Breast epithelium (tissue), 3 donors: ENCODE results near the gene AKAP8L.

ENCODE experiments used
- POLR2AphosphoS5 ChIP-seq, 3 donors: sonication (generic); formaldehyde crosslinking; IDR thresholded peaks; one replicate each; pipeline ENCODE4 v1.6.1; 2017; ENCODE audit warnings: antibody characterized with exemption in 3 of 3
- TF ChIP-seq, protein P1 (sequence below), 3 donors: fragments of 450-650 bp; IDR thresholded peaks; one replicate each; pipeline ENCODE4 v1.5.1; 2016 to 2017; ENCODE audit warnings: antibody characterized with exemption in 3 of 3, mild to moderate bottlenecking in 3 of 3, moderate library complexity in 3 of 3

DNA sequence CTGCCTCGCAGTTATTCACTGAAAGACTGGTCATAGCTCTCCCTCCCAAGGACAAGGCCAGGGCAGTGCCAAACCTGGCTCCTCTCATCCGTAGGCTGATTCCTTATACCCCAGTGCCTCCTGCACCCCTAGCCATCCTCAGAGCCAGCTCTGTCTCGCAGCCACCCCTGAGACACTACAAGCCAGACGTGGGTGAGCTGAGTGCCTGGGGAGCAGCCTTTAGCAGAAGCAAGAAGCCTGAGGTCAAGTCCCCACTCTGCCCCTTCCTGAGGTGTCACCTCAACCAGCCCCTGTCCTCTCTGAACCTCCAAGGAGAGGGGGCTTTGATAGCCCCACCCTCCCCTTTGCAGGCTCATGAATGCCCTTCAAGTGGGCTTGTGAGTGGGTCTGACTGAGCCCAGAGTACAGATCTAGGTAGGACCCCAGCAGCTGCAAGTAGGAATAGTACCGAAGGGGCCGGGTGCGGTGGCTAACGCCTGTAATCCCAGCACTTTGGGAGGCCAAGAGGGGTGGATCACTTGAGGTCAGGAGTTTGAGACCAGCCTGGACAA is 14.8 kb upstream of the AKAP8L start:
- TF ChIP-seq, protein P1, sequence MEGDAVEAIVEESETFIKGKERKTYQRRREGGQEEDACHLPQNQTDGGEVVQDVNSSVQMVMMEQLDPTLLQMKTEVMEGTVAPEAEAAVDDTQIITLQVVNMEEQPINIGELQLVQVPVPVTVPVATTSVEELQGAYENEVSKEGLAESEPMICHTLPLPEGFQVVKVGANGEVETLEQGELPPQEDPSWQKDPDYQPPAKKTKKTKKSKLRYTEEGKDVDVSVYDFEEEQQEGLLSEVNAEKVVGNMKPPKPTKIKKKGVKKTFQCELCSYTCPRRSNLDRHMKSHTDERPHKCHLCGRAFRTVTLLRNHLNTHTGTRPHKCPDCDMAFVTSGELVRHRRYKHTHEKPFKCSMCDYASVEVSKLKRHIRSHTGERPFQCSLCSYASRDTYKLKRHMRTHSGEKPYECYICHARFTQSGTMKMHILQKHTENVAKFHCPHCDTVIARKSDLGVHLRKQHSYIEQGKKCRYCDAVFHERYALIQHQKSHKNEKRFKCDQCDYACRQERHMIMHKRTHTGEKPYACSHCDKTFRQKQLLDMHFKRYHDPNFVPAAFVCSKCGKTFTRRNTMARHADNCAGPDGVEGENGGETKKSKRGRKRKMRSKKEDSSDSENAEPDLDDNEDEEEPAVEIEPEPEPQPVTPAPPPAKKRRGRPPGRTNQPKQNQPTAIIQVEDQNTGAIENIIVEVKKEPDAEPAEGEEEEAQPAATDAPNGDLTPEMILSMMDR (IDR thresholded peaks at IDR 0.05) = no peak
- no peak for TF ChIP-seq POLR2AphosphoS5 (IDR thresholded peaks at IDR 0.05)
